HepG2 (cell line): Measurements from ENCODE around the gene RNPS1. TPM values are rescaled to one million over a fixed set of nuclear protein-coding genes. Genes with fewer than 3 reads are reported as not detected.
A peak's percentile ranks its signal among the peaks of the same experiment; 100 is the strongest.

Source experiments
- CREB1 ChIP-seq, 2 experiments: fragments of 450-650 bp in 1 of 2; IDR thresholded peaks; 2 replicates each; pipeline ENCODE4 v1.6.1; 2016 to 2017; ENCODE audit warnings: control low read depth in 1 of 2, mild to moderate bottlenecking in 1 of 2, missing compliant biosample characterization in 1 of 2, missing genetic modification characterization in 1 of 2
- ELF1 ChIP-seq: sonication (generic); formaldehyde crosslinking; IDR thresholded peaks from 2 replicates; pipeline ENCODE4 v1.4.0; 2020; ENCODE audit warnings: missing genetic modification reagents
- HDAC6 ChIP-seq: fragments of 200-600 bp; sonication (generic); IDR thresholded peaks from 2 replicates; pipeline ENCODE4 v1.7.0; 2017; ENCODE audit warnings: mild to moderate bottlenecking, antibody characterized with exemption, low read length, low read depth
- HIVEP1 ChIP-seq: sonication (generic); formaldehyde crosslinking; IDR thresholded peaks from 2 replicates; pipeline ENCODE4 v1.4.0; 2020; ENCODE audit warnings: mild to moderate bottlenecking, missing genetic modification reagents
- HMG20B ChIP-seq: conservative IDR thresholded peaks from 2 replicates; pipeline ENCODE4 v1.6.1; 2016; ENCODE audit warnings: missing genetic modification reagents, missing compliant biosample characterization
- PHF21A ChIP-seq: sonication (generic); formaldehyde crosslinking; IDR thresholded peaks from 2 replicates; pipeline ENCODE4 v1.5.0; 2020; ENCODE audit warnings: mild to moderate bottlenecking, missing genetic modification reagents
- ZBTB21 ChIP-seq: sonication (generic); formaldehyde crosslinking; IDR thresholded peaks from 2 replicates; pipeline ENCODE4 v1.4.0; 2020; ENCODE audit warnings: missing genetic modification reagents
- ZNF652 ChIP-seq: IDR thresholded peaks from 2 replicates; pipeline ENCODE4 v1.6.1; 2016; ENCODE audit warnings: low read depth, borderline replicate concordance
- ZNF775 ChIP-seq: sonication (generic); formaldehyde crosslinking; IDR thresholded peaks from 2 replicates; pipeline ENCODE4 v1.4.0; 2020; ENCODE audit warnings: missing genetic modification reagents, mild to moderate bottlenecking, moderate library complexity, borderline replicate concordance
- ZNF780A ChIP-seq: sonication (generic); formaldehyde crosslinking; IDR thresholded peaks from 2 replicates; pipeline ENCODE4 v1.8.0; 2022; ENCODE audit warnings: mild to moderate bottlenecking, missing genetic modification reagents, moderate library complexity
- polyA plus RNA-seq, 8 experiments: library from polyadenylated mRNA; depleted of rRNA in 3 of 8; stranded (reverse) in 7 of 8; unstranded in 1 of 8; fragments of >200 nt; fragmentation: Illumina TruSeq in 4 of 8; extraction: Trizol in 4 of 8; gene quantifications; 2 replicates each; pipeline versions ENCODE4 v1.2.1 to v1.2.3, GENCODE V29; 2011 to 2016; ENCODE audit warnings: low read depth in 4 of 8, missing spikeins in 1 of 8, mixed read lengths in 1 of 8; ENCODE audit not compliant: insufficient read depth in 1 of 8
- total RNA-seq, 5 experiments: library from RNA; depleted of rRNA; stranded (reverse); fragments of >200 nt; fragmentation: Illumina TruSeq; extraction: Trizol; gene quantifications; 2 replicates each; pipeline ENCODE4 v1.2.3, GENCODE V29; 2016; ENCODE audit warnings: low read depth in 1 of 5
- TF ChIP-seq, protein P1 (sequence below): sonication (generic); formaldehyde crosslinking; IDR thresholded peaks from 2 replicates; pipeline ENCODE4; 2020; ENCODE audit warnings: missing genetic modification reagents, mild to moderate bottlenecking, borderline replicate concordance
- TF ChIP-seq, protein P2 (sequence below): sonication (generic); formaldehyde crosslinking; IDR thresholded peaks from 2 replicates; pipeline ENCODE4 v1.5.1; 2020; ENCODE audit warnings: mild to moderate bottlenecking, missing genetic modification reagents, moderate library complexity
- TF ChIP-seq, protein P3 (sequence below): sonication (generic); formaldehyde crosslinking; IDR thresholded peaks from 2 replicates; pipeline ENCODE4 v1.5.0; 2020; ENCODE audit warnings: mild to moderate bottlenecking, missing genetic modification reagents, moderate library complexity
- TF ChIP-seq, protein P4 (sequence below): IDR thresholded peaks from 2 replicates; pipeline ENCODE4 v1.6.1; 2016; ENCODE audit warnings: mild to moderate bottlenecking
- TF ChIP-seq, protein P5 (sequence below): sonication (generic); formaldehyde crosslinking; IDR thresholded peaks from 2 replicates; pipeline ENCODE4 v1.5.1; 2020; ENCODE audit warnings: missing genetic modification reagents, mild to moderate bottlenecking, borderline replicate concordance

RNPS1 gene
- total and polyA plus RNA-seq, 2 of the 13 experiments (the other 11 are each of a cell fraction or from before 2014, with no cell fraction given) = 126 to 133 TPM

DNA sequence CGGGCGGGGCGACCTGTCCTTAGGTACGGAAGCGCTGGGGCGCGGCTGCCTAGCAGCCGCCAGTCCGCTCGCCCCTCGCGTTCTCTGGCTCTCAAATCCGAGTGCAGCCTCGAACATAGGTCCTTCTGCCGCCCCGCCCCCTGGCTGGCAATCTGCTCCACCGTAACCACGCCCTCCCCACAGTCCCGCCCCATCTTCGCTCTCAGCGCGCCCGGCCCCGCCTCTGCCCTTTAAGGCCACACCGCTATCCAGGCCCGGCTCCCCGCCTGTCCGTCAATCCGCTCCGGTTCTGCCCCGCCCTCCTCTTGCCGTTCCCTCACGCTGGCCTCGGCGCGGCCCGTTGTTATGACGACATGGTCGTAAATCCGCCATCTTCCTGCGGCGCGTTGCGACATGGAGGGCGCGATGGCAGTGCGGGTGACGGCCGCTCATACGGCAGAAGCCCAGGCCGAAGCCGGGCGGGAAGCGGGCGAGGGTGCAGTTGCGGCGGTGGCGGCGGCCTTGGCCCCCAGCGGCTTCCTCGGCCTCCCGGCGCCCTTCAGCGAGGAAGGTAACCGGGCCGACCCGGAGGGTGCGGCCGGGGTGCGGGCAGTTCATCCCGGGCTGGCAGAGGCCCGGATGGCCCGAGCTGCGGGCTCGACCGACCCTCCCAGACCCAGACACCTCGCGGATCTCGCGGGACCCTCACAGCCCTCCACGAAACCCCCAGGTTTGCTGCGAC, 44.5 kb downstream of the RNPS1 start, which contains the start of gene E4F1 (continued):
- TF ChIP-seq, protein P1, sequence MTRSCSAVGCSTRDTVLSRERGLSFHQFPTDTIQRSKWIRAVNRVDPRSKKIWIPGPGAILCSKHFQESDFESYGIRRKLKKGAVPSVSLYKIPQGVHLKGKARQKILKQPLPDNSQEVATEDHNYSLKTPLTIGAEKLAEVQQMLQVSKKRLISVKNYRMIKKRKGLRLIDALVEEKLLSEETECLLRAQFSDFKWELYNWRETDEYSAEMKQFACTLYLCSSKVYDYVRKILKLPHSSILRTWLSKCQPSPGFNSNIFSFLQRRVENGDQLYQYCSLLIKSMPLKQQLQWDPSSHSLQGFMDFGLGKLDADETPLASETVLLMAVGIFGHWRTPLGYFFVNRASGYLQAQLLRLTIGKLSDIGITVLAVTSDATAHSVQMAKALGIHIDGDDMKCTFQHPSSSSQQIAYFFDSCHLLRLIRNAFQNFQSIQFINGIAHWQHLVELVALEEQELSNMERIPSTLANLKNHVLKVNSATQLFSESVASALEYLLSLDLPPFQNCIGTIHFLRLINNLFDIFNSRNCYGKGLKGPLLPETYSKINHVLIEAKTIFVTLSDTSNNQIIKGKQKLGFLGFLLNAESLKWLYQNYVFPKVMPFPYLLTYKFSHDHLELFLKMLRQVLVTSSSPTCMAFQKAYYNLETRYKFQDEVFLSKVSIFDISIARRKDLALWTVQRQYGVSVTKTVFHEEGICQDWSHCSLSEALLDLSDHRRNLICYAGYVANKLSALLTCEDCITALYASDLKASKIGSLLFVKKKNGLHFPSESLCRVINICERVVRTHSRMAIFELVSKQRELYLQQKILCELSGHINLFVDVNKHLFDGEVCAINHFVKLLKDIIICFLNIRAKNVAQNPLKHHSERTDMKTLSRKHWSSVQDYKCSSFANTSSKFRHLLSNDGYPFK = peak; percentile 44; the same call in 1 of the 2 replicates
- TF ChIP-seq ZNF775 (CRISPR knock-in tag) = no peak
- TF ChIP-seq, protein P2, sequence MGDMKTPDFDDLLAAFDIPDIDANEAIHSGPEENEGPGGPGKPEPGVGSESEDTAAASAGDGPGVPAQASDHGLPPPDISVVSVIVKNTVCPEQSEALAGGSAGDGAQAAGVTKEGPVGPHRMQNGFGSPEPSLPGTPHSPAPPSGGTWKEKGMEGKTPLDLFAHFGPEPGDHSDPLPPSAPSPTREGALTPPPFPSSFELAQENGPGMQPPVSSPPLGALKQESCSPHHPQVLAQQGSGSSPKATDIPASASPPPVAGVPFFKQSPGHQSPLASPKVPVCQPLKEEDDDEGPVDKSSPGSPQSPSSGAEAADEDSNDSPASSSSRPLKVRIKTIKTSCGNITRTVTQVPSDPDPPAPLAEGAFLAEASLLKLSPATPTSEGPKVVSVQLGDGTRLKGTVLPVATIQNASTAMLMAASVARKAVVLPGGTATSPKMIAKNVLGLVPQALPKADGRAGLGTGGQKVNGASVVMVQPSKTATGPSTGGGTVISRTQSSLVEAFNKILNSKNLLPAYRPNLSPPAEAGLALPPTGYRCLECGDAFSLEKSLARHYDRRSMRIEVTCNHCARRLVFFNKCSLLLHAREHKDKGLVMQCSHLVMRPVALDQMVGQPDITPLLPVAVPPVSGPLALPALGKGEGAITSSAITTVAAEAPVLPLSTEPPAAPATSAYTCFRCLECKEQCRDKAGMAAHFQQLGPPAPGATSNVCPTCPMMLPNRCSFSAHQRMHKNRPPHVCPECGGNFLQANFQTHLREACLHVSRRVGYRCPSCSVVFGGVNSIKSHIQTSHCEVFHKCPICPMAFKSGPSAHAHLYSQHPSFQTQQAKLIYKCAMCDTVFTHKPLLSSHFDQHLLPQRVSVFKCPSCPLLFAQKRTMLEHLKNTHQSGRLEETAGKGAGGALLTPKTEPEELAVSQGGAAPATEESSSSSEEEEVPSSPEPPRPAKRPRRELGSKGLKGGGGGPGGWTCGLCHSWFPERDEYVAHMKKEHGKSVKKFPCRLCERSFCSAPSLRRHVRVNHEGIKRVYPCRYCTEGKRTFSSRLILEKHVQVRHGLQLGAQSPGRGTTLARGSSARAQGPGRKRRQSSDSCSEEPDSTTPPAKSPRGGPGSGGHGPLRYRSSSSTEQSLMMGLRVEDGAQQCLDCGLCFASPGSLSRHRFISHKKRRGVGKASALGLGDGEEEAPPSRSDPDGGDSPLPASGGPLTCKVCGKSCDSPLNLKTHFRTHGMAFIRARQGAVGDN = peak; percentile 94
- TF ChIP-seq PHF21A (CRISPR knock-in tag) = peak; percentile 69
- TF ChIP-seq ELF1 (CRISPR knock-in tag) = peak; percentile 73
- no peak for TF ChIP-seq HIVEP1 (CRISPR knock-in tag)
- TF ChIP-seq, protein P3, sequence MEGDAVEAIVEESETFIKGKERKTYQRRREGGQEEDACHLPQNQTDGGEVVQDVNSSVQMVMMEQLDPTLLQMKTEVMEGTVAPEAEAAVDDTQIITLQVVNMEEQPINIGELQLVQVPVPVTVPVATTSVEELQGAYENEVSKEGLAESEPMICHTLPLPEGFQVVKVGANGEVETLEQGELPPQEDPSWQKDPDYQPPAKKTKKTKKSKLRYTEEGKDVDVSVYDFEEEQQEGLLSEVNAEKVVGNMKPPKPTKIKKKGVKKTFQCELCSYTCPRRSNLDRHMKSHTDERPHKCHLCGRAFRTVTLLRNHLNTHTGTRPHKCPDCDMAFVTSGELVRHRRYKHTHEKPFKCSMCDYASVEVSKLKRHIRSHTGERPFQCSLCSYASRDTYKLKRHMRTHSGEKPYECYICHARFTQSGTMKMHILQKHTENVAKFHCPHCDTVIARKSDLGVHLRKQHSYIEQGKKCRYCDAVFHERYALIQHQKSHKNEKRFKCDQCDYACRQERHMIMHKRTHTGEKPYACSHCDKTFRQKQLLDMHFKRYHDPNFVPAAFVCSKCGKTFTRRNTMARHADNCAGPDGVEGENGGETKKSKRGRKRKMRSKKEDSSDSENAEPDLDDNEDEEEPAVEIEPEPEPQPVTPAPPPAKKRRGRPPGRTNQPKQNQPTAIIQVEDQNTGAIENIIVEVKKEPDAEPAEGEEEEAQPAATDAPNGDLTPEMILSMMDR (CRISPR knock-in tag) = peak; percentile 27; the same call in 1 of the 2 replicates
- no peak for TF ChIP-seq ZNF780A (CRISPR knock-in tag)
- TF ChIP-seq, protein P4, sequence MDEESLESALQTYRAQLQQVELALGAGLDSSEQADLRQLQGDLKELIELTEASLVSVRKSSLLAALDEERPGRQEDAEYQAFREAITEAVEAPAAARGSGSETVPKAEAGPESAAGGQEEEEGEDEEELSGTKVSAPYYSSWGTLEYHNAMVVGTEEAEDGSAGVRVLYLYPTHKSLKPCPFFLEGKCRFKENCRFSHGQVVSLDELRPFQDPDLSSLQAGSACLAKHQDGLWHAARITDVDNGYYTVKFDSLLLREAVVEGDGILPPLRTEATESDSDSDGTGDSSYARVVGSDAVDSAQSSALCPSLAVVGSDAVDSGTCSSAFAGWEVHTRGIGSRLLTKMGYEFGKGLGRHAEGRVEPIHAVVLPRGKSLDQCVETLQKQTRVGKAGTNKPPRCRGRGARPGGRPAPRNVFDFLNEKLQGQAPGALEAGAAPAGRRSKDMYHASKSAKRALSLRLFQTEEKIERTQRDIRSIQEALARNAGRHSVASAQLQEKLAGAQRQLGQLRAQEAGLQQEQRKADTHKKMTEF (CRISPR knock-in tag) = peak; percentile 86; the same call in 1 of the 2 replicates
- TF ChIP-seq ZNF652 (CRISPR knock-in tag) = no peak; the same call in 1 of the 2 replicates
- peak; percentile 84 for TF ChIP-seq ZBTB21
- TF ChIP-seq, protein P5, sequence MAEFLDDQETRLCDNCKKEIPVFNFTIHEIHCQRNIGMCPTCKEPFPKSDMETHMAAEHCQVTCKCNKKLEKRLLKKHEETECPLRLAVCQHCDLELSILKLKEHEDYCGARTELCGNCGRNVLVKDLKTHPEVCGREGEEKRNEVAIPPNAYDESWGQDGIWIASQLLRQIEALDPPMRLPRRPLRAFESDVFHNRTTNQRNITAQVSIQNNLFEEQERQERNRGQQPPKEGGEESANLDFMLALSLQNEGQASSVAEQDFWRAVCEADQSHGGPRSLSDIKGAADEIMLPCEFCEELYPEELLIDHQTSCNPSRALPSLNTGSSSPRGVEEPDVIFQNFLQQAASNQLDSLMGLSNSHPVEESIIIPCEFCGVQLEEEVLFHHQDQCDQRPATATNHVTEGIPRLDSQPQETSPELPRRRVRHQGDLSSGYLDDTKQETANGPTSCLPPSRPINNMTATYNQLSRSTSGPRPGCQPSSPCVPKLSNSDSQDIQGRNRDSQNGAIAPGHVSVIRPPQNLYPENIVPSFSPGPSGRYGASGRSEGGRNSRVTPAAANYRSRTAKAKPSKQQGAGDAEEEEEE (CRISPR knock-in tag) = no peak
- no peak for TF ChIP-seq HDAC6
- no peak for TF ChIP-seq HMG20B
- peak; percentile 96 for TF ChIP-seq CREB1 (IDR thresholded peaks at IDR 0.05)
- TF ChIP-seq CREB1 (CRISPR knock-in tag; IDR thresholded peaks at IDR 0.05) = peak; percentile 90
